Measurements from ENCODE around the gene ANKRD22.

GRCh38 chr10:88828310-88828709 is 23.3 kb downstream of the ANKRD22 start:
- TF ChIP-seq CTCF (IDR thresholded peaks at IDR 0.05) = no peak
- no peak for TF ChIP-seq POLR2A (IDR thresholded peaks at IDR 0.05)
- no peak for TF ChIP-seq EP300 (IDR thresholded peaks at IDR 0.05)

All from upper lobe of left lung (tissue), 4 donors.